A549 (cell line): ENCODE results near the gene NEDD8. TPM values are rescaled to one million over a fixed set of nuclear protein-coding genes. Genes with fewer than 3 reads are reported as not detected.

Source experiments
- BCL3 ChIP-seq: fragments of >200 bp; sonication (Bioruptor Twin); formaldehyde crosslinking; IDR thresholded peaks from 3 replicates; pipeline ENCODE4 v1.6.1; 2016
- polyA plus RNA-seq, 4 experiments: library from polyadenylated mRNA; depleted of rRNA in 3 of 4; stranded (reverse); fragments of >200 nt; fragmentation: RNase III in 1 of 4; extraction: RNeasy Plus Mini Kit Qiagen cat#74134 plus additional on column Dnase treatment in 1 of 4; gene quantifications; 2 replicates in 3 of 4; 3 replicates in 1 of 4; pipeline ENCODE4 v1.2.3, GENCODE V29; 2011 to 2017
- small RNA-seq, 6 experiments: library from RNA; depleted of rRNA; stranded (forward); fragments of <200 nt; gene quantifications; one replicate each; pipeline ENCODE3, GENCODE V24; 2012

The NEDD8 gene
- polyA plus RNA-seq, 2 of the 4 experiments (the other 2 are of a cell fraction), result 433 to 589 TPM

- TF ChIP-seq BCL3, result no peak
Measured at GRCh38 chr14:24167469-24168114, 64.6 kb downstream of the NEDD8 start (continued).

Small RNAs within 50 kb of the gene (small RNA-seq; reads per million reads assigned to genes)
- gene AL136295.4, result 0 to 0.08 (median 0) reads per million in 6 experiments
- 0 to 0.77 (median 0) reads per million in 6 experiments for gene CHMP4A
- 0 to 5.4 (median 0.60) reads per million in 6 experiments for gene IPO4
- gene MDP1, result 0 to 7.3 (median 0) reads per million in 6 experiments

Other genes with a start within 250 kb of the NEDD8 start
Only the 30 nearest of the 34 such genes appear.
- 0.45 and 0.79 TPM in 2 replicates for gene CARMIL3, start 180.4 kb downstream of the NEDD8 start, polyA plus RNA-seq (2011; rRNA removed)
- 0.60 to 0.98 TPM (median 0.94 TPM) in 3 replicates for gene CARMIL3, start 180.4 kb downstream of the NEDD8 start, polyA plus RNA-seq (2017; fragmentation: RNase III; extraction: RNeasy Plus Mini Kit Qiagen cat#74134 plus additional on column Dnase treatment)
- not detected in 2 replicates for gene CPNE6, start 160.8 kb downstream of the NEDD8 start, polyA plus RNA-seq (2011; rRNA removed)
- gene CPNE6, start 160.8 kb downstream of the NEDD8 start, polyA plus RNA-seq (2017; fragmentation: RNase III; extraction: RNeasy Plus Mini Kit Qiagen cat#74134 plus additional on column Dnase treatment), result not detected in 3 replicates
- 52.1 and 60.2 TPM in 2 replicates for gene PCK2, start 138.1 kb downstream of the NEDD8 start, polyA plus RNA-seq (2011; rRNA removed)
- gene PCK2, start 138.1 kb downstream of the NEDD8 start, polyA plus RNA-seq (2017; fragmentation: RNase III; extraction: RNeasy Plus Mini Kit Qiagen cat#74134 plus additional on column Dnase treatment), result 16.9 to 20.7 TPM (median 18.8 TPM) in 3 replicates
- 27.9 and 30.2 TPM in 2 replicates for gene DCAF11, start 117.6 kb downstream of the NEDD8 start, polyA plus RNA-seq (2011; rRNA removed)
- 22.2 to 31.4 TPM (median 30.7 TPM) in 3 replicates for gene DCAF11, start 117.6 kb downstream of the NEDD8 start, polyA plus RNA-seq (2017; fragmentation: RNase III; extraction: RNeasy Plus Mini Kit Qiagen cat#74134 plus additional on column Dnase treatment)
- gene NRL, start 117.4 kb downstream of the NEDD8 start, polyA plus RNA-seq (2011; rRNA removed), result 0.86 and 0.97 TPM in 2 replicates
- gene NRL, start 117.4 kb downstream of the NEDD8 start, polyA plus RNA-seq (2017; fragmentation: RNase III; extraction: RNeasy Plus Mini Kit Qiagen cat#74134 plus additional on column Dnase treatment), result 0.84 to 0.93 TPM (median 0.88 TPM) in 3 replicates
- gene FITM1, start 101.7 kb downstream of the NEDD8 start, polyA plus RNA-seq (2011; rRNA removed), result 0.06 TPM in 1 of 2 replicates, not detected in the other
- 0.36 TPM in 1 of 3 replicates, not detected in the others for gene FITM1, start 101.7 kb downstream of the NEDD8 start, polyA plus RNA-seq (2017; fragmentation: RNase III; extraction: RNeasy Plus Mini Kit Qiagen cat#74134 plus additional on column Dnase treatment)
- gene PSME1, start 96.2 kb downstream of the NEDD8 start, polyA plus RNA-seq (2011; rRNA removed), result 77.3 and 83.6 TPM in 2 replicates
- 124 to 139 TPM (median 134 TPM) in 3 replicates for gene PSME1, start 96.2 kb downstream of the NEDD8 start, polyA plus RNA-seq (2017; fragmentation: RNase III; extraction: RNeasy Plus Mini Kit Qiagen cat#74134 plus additional on column Dnase treatment)
- gene EMC9, start 90.8 kb downstream of the NEDD8 start, polyA plus RNA-seq (2011; rRNA removed), result 20.7 and 21.5 TPM in 2 replicates
- 46.5 to 51.7 TPM (median 48.5 TPM) in 3 replicates for gene EMC9, start 90.8 kb downstream of the NEDD8 start, polyA plus RNA-seq (2017; fragmentation: RNase III; extraction: RNeasy Plus Mini Kit Qiagen cat#74134 plus additional on column Dnase treatment)
- gene PSME2, start 85.8 kb downstream of the NEDD8 start, polyA plus RNA-seq (2011; rRNA removed), result 137 and 168 TPM in 2 replicates
- 144 to 193 TPM (median 161 TPM) in 3 replicates for gene PSME2, start 85.8 kb downstream of the NEDD8 start, polyA plus RNA-seq (2017; fragmentation: RNase III; extraction: RNeasy Plus Mini Kit Qiagen cat#74134 plus additional on column Dnase treatment)
- 5.7 and 19.1 TPM in 2 replicates for gene RNF31, start 84.9 kb downstream of the NEDD8 start, polyA plus RNA-seq (2011; rRNA removed)
- 20.2 to 25.3 TPM (median 20.8 TPM) in 3 replicates for gene RNF31, start 84.9 kb downstream of the NEDD8 start, polyA plus RNA-seq (2017; fragmentation: RNase III; extraction: RNeasy Plus Mini Kit Qiagen cat#74134 plus additional on column Dnase treatment)
- gene IRF9, start 71.1 kb downstream of the NEDD8 start, polyA plus RNA-seq (2011; rRNA removed), result 23.1 and 30.2 TPM in 2 replicates
- 14.4 to 24.2 TPM (median 19.0 TPM) in 3 replicates for gene IRF9, start 71.1 kb downstream of the NEDD8 start, polyA plus RNA-seq (2017; fragmentation: RNase III; extraction: RNeasy Plus Mini Kit Qiagen cat#74134 plus additional on column Dnase treatment)
- 1.9 and 2.8 TPM in 2 replicates for gene REC8, start 60.3 kb downstream of the NEDD8 start, polyA plus RNA-seq (2011; rRNA removed)
- 4.2 to 5.1 TPM (median 4.4 TPM) in 3 replicates for gene REC8, start 60.3 kb downstream of the NEDD8 start, polyA plus RNA-seq (2017; fragmentation: RNase III; extraction: RNeasy Plus Mini Kit Qiagen cat#74134 plus additional on column Dnase treatment)
- gene IPO4, start 43.6 kb downstream of the NEDD8 start, polyA plus RNA-seq (2011; rRNA removed), result 37.1 and 45.3 TPM in 2 replicates
- 86.1 to 95.8 TPM (median 91.7 TPM) in 3 replicates for gene IPO4, start 43.6 kb downstream of the NEDD8 start, polyA plus RNA-seq (2017; fragmentation: RNase III; extraction: RNeasy Plus Mini Kit Qiagen cat#74134 plus additional on column Dnase treatment)
- gene TM9SF1, start 36.9 kb downstream of the NEDD8 start, polyA plus RNA-seq (2011; rRNA removed), result 48.0 and 74.9 TPM in 2 replicates
- gene TM9SF1, start 36.9 kb downstream of the NEDD8 start, polyA plus RNA-seq (2017; fragmentation: RNase III; extraction: RNeasy Plus Mini Kit Qiagen cat#74134 plus additional on column Dnase treatment), result 51.5 to 62.2 TPM (median 60.1 TPM) in 3 replicates
- gene TSSK4, start 26.7 kb downstream of the NEDD8 start, polyA plus RNA-seq (2011; rRNA removed), result 0.09 TPM in 1 of 2 replicates, not detected in the other
- 0.13 TPM in 1 of 3 replicates, not detected in the others for gene TSSK4, start 26.7 kb downstream of the NEDD8 start, polyA plus RNA-seq (2017; fragmentation: RNase III; extraction: RNeasy Plus Mini Kit Qiagen cat#74134 plus additional on column Dnase treatment)
- 74.9 and 102 TPM in 2 replicates for gene CHMP4A, start 18.9 kb downstream of the NEDD8 start, polyA plus RNA-seq (2011; rRNA removed)
- gene CHMP4A, start 18.9 kb downstream of the NEDD8 start, polyA plus RNA-seq (2017; fragmentation: RNase III; extraction: RNeasy Plus Mini Kit Qiagen cat#74134 plus additional on column Dnase treatment), result 112 to 124 TPM (median 117 TPM) in 3 replicates
- gene MDP1, start 16.3 kb downstream of the NEDD8 start, polyA plus RNA-seq (2011; rRNA removed), result 31.8 and 38.6 TPM in 2 replicates
- gene MDP1, start 16.3 kb downstream of the NEDD8 start, polyA plus RNA-seq (2017; fragmentation: RNase III; extraction: RNeasy Plus Mini Kit Qiagen cat#74134 plus additional on column Dnase treatment), result 21.0 to 21.6 TPM (median 21.4 TPM) in 3 replicates
- gene GMPR2, start 562 bp upstream of the NEDD8 start, polyA plus RNA-seq (2011; rRNA removed), result 91.7 and 108 TPM in 2 replicates
- 64.8 to 71.2 TPM (median 70.0 TPM) in 3 replicates for gene GMPR2, start 562 bp upstream of the NEDD8 start, polyA plus RNA-seq (2017; fragmentation: RNase III; extraction: RNeasy Plus Mini Kit Qiagen cat#74134 plus additional on column Dnase treatment)
- gene TINF2, start 10.3 kb upstream of the NEDD8 start, polyA plus RNA-seq (2011; rRNA removed), result 51.3 and 73.0 TPM in 2 replicates
- gene TINF2, start 10.3 kb upstream of the NEDD8 start, polyA plus RNA-seq (2017; fragmentation: RNase III; extraction: RNeasy Plus Mini Kit Qiagen cat#74134 plus additional on column Dnase treatment), result 33.1 to 44.5 TPM (median 38.5 TPM) in 3 replicates
- gene TGM1, start 30.8 kb upstream of the NEDD8 start, polyA plus RNA-seq (2011; rRNA removed), result 0.61 and 1.7 TPM in 2 replicates
- 1.3 to 1.8 TPM (median 1.4 TPM) in 3 replicates for gene TGM1, start 30.8 kb upstream of the NEDD8 start, polyA plus RNA-seq (2017; fragmentation: RNase III; extraction: RNeasy Plus Mini Kit Qiagen cat#74134 plus additional on column Dnase treatment)
- 18.6 and 22.4 TPM in 2 replicates for gene RABGGTA, start 39.2 kb upstream of the NEDD8 start, polyA plus RNA-seq (2011; rRNA removed)
- gene RABGGTA, start 39.2 kb upstream of the NEDD8 start, polyA plus RNA-seq (2017; fragmentation: RNase III; extraction: RNeasy Plus Mini Kit Qiagen cat#74134 plus additional on column Dnase treatment), result 17.2 to 23.1 TPM (median 21.9 TPM) in 3 replicates
- gene DHRS1, start 67.4 kb upstream of the NEDD8 start, polyA plus RNA-seq (2011; rRNA removed), result 17.4 and 17.9 TPM in 2 replicates
- 13.8 to 15.2 TPM (median 15.1 TPM) in 3 replicates for gene DHRS1, start 67.4 kb upstream of the NEDD8 start, polyA plus RNA-seq (2017; fragmentation: RNase III; extraction: RNeasy Plus Mini Kit Qiagen cat#74134 plus additional on column Dnase treatment)
- 16.5 and 23.6 TPM in 2 replicates for gene NOP9, start 67.5 kb upstream of the NEDD8 start, polyA plus RNA-seq (2011; rRNA removed)
- gene NOP9, start 67.5 kb upstream of the NEDD8 start, polyA plus RNA-seq (2017; fragmentation: RNase III; extraction: RNeasy Plus Mini Kit Qiagen cat#74134 plus additional on column Dnase treatment), result 23.0 to 24.5 TPM (median 24.2 TPM) in 3 replicates
- 0.31 and 0.32 TPM in 2 replicates for gene CIDEB, start 75.6 kb upstream of the NEDD8 start, polyA plus RNA-seq (2011; rRNA removed)
- 0.33 to 0.99 TPM (median 0.79 TPM) in 3 replicates for gene CIDEB, start 75.6 kb upstream of the NEDD8 start, polyA plus RNA-seq (2017; fragmentation: RNase III; extraction: RNeasy Plus Mini Kit Qiagen cat#74134 plus additional on column Dnase treatment)
- 5.8 and 7.6 TPM in 2 replicates for gene LTB4R2, start 77.8 kb upstream of the NEDD8 start, polyA plus RNA-seq (2011; rRNA removed)
- gene LTB4R2, start 77.8 kb upstream of the NEDD8 start, polyA plus RNA-seq (2017; fragmentation: RNase III; extraction: RNeasy Plus Mini Kit Qiagen cat#74134 plus additional on column Dnase treatment), result 8.4 to 9.9 TPM (median 8.6 TPM) in 3 replicates
- gene LTB4R, start 79.1 kb upstream of the NEDD8 start, polyA plus RNA-seq (2011; rRNA removed), result 10.2 and 13.2 TPM in 2 replicates
- gene LTB4R, start 79.1 kb upstream of the NEDD8 start, polyA plus RNA-seq (2017; fragmentation: RNase III; extraction: RNeasy Plus Mini Kit Qiagen cat#74134 plus additional on column Dnase treatment), result 8.3 to 9.4 TPM (median 8.3 TPM) in 3 replicates
- not detected in 2 replicates for gene ADCY4, start 102.7 kb upstream of the NEDD8 start, polyA plus RNA-seq (2011; rRNA removed)
- gene ADCY4, start 102.7 kb upstream of the NEDD8 start, polyA plus RNA-seq (2017; fragmentation: RNase III; extraction: RNeasy Plus Mini Kit Qiagen cat#74134 plus additional on column Dnase treatment), result not detected in 3 replicates
- gene RIPK3, start 107.6 kb upstream of the NEDD8 start, polyA plus RNA-seq (2011; rRNA removed), result not detected in 2 replicates
- not detected in 3 replicates for gene RIPK3, start 107.6 kb upstream of the NEDD8 start, polyA plus RNA-seq (2017; fragmentation: RNase III; extraction: RNeasy Plus Mini Kit Qiagen cat#74134 plus additional on column Dnase treatment)
- gene NFATC4, start 135.8 kb upstream of the NEDD8 start, polyA plus RNA-seq (2011; rRNA removed), result 0.32 and 0.62 TPM in 2 replicates
- 0.04 to 0.25 TPM (median 0.10 TPM) in 3 replicates for gene NFATC4, start 135.8 kb upstream of the NEDD8 start, polyA plus RNA-seq (2017; fragmentation: RNase III; extraction: RNeasy Plus Mini Kit Qiagen cat#74134 plus additional on column Dnase treatment)
- 0.44 and 0.60 TPM in 2 replicates for gene NYNRIN, start 166.6 kb upstream of the NEDD8 start, polyA plus RNA-seq (2011; rRNA removed)
- gene NYNRIN, start 166.6 kb upstream of the NEDD8 start, polyA plus RNA-seq (2017; fragmentation: RNase III; extraction: RNeasy Plus Mini Kit Qiagen cat#74134 plus additional on column Dnase treatment), result 0.17 to 0.29 TPM (median 0.19 TPM) in 3 replicates